DOHH2 (cell line): Measurements from ENCODE around the gene IRF2BP1.

Experiments used
- H3F3A ChIP-seq: fragments of 200-600 bp; sonication (generic), shearing (Covaris generic); 2 replicates; pipeline ENCODE4 v1.6.0; 2016; ENCODE audit warnings: antibody characterized with exemption, mild to moderate bottlenecking; ENCODE audit not compliant: control insufficient read depth, insufficient read depth
- H3K27ac ChIP-seq: fragments of 200-600 bp; sonication (generic); 2 replicates; pipeline ENCODE4 v1.5.1; 2014; ENCODE audit warnings: low read depth, mild to moderate bottlenecking, low read length, moderate library complexity
- H3K27me3 ChIP-seq: fragments of 200-600 bp; sonication (generic); 2 replicates; pipeline ENCODE4 v1.6.1; 2014; ENCODE audit warnings: mild to moderate bottlenecking, low read length, mixed read lengths; ENCODE audit not compliant: control insufficient read depth
- H3K36me3 ChIP-seq: fragments of 200-600 bp; sonication (generic); 2 replicates; pipeline ENCODE4 v1.6.1; 2014; ENCODE audit warnings: mild to moderate bottlenecking, low read length, moderate library complexity, mixed read lengths; ENCODE audit not compliant: control insufficient read depth
- H3K4me1 ChIP-seq: fragments of 200-600 bp; sonication (generic); 2 replicates; pipeline ENCODE4 v1.6.1; 2014; ENCODE audit warnings: mild to moderate bottlenecking, low read length, mixed read lengths; ENCODE audit not compliant: control insufficient read depth
- H3K4me2 ChIP-seq: fragments of 200-600 bp; sonication (generic); 2 replicates; pipeline ENCODE4 v1.6.0; 2014; ENCODE audit warnings: mild to moderate bottlenecking, low read length, moderate library complexity
- H3K4me3 ChIP-seq: fragments of 200-600 bp; sonication (generic); 2 replicates; pipeline ENCODE4 v1.5.1; 2014; ENCODE audit warnings: mild to moderate bottlenecking, low read length, mixed read lengths
- H3K79me2 ChIP-seq: fragments of 200-600 bp; sonication (generic); 2 replicates; pipeline ENCODE4 v1.6.1; 2014; ENCODE audit warnings: mild to moderate bottlenecking, low read length, mixed read lengths; ENCODE audit not compliant: control insufficient read depth
- H3K9me2 ChIP-seq: fragments of 200-600 bp; sonication (generic); replicated peaks from 2 replicates; pipeline ENCODE4 v1.6.1; 2014; ENCODE audit warnings: mild to moderate bottlenecking, low read length, mixed read lengths; ENCODE audit not compliant: control insufficient read depth
- H3K9me3 ChIP-seq: fragments of 200-600 bp; sonication (generic); 2 replicates; pipeline ENCODE4 v1.6.1; 2014; ENCODE audit warnings: antibody characterized with exemption, low read length, mixed read lengths; ENCODE audit not compliant: control insufficient read depth, insufficient read depth
- H4K20me1 ChIP-seq: fragments of 200-600 bp; sonication (generic); 2 replicates; pipeline ENCODE4 v1.6.0; 2014; ENCODE audit warnings: low read depth, mild to moderate bottlenecking, antibody characterized with exemption, low read length, moderate library complexity; ENCODE audit not compliant: control insufficient read depth, insufficient read depth
- EZH2phosphoT487 ChIP-seq: fragments of 200-600 bp; sonication (generic); IDR thresholded peaks from 2 replicates; pipeline ENCODE4 v1.6.1; 2017; ENCODE audit warnings: borderline replicate concordance, mild to moderate bottlenecking, antibody characterized with exemption, low read length, moderate library complexity, mixed read lengths
- TF ChIP-seq, protein P1 (sequence below): fragments of 200-600 bp; sonication (generic); IDR thresholded peaks from one replicate; pipeline ENCODE4 v1.5.1; 2014; ENCODE audit warnings: antibody characterized with exemption, mild to moderate bottlenecking, low read depth, low read length; ENCODE audit not compliant: poor library complexity, severe bottlenecking

IRF2BP1 gene

DNA sequence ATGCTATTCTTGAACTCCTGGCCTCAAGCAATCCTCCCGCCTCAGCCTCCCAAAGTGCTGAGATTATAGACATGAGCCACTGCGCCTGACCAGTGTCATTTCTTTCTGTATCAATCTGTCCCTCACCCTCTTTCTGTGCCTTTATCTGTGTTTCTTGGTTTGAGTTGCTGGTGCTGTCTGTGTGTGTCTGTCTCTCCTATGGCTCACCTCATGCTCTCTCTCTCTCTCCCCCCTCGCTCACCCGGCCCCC lies 9.9 kb downstream of the IRF2BP1 start:
- Histone ChIP-seq H3K4me2 (no peak overlapping the region), H3K27me3 (peaks cover 34% of the 10 kb centered on the region), H3K4me1 (peaks cover 11% of the 10 kb centered on the region), H3K9me3 (no peaks in the 10 kb centered on the region), H3K36me3 (no peaks in the 10 kb centered on the region), H3K27ac (no peak overlapping the region), H3K4me3 (no peak overlapping the region), H4K20me1 (no peaks in the 10 kb centered on the region), H3K79me2 (no peaks in the 10 kb centered on the region), H3F3A (no peaks in the 10 kb centered on the region), H3K9me2 (no peaks in the 10 kb centered on the region)
- no peak for TF ChIP-seq EZH2phosphoT487
- TF ChIP-seq, protein P1, sequence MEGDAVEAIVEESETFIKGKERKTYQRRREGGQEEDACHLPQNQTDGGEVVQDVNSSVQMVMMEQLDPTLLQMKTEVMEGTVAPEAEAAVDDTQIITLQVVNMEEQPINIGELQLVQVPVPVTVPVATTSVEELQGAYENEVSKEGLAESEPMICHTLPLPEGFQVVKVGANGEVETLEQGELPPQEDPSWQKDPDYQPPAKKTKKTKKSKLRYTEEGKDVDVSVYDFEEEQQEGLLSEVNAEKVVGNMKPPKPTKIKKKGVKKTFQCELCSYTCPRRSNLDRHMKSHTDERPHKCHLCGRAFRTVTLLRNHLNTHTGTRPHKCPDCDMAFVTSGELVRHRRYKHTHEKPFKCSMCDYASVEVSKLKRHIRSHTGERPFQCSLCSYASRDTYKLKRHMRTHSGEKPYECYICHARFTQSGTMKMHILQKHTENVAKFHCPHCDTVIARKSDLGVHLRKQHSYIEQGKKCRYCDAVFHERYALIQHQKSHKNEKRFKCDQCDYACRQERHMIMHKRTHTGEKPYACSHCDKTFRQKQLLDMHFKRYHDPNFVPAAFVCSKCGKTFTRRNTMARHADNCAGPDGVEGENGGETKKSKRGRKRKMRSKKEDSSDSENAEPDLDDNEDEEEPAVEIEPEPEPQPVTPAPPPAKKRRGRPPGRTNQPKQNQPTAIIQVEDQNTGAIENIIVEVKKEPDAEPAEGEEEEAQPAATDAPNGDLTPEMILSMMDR = no peak

DNA sequence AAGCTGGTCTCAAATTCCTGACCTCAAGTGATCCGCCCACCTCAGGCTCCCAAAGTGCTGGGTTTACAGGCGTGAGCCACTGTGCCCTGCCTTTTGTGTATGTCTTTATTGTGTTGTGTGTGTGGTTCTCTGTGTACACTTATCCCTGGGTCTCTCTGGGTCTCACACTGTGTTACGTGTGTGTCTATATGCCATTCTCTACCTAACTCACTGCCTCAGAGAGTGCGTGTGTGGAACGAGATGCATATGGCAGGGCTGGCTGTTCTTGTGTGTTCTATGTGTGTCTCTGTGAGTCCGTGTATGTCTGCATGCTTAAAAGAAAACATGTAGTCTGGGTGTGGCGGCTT lies 11.3 kb downstream of the IRF2BP1 start:
- Histone ChIP-seq H3K9me3 (no peaks in the 10 kb centered on the region), H3K27ac (no peak overlapping the region)
- no peak for TF ChIP-seq EZH2phosphoT487
- TF ChIP-seq, protein P1 = no peak

DNA sequence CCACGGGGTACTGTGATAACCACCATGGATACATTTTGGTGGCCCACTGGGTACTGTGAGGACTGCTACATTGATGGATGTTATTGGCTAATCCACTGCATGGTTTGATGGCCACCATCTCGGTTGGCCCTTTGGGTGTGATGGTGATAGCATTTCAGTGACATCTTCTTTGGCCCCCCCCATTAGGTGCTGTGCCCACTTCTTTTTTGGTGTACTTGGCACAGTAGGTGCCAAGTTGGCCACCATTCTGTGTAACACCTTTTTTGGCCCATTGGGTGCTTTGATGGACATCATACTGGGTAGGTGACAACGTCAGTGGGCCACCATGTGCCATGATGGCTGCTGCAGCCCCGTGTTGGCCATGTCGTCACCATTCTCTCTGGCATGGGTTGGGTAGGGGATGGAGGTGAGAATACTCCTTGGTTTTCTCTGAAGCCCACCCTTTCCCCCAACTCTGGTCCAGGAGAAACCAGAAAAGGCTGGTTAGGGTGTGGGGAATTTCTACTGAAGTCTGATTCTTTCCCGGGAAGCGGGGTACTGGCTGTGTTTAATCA lies 12.6 kb downstream of the IRF2BP1 start:
- Histone ChIP-seq H3K79me2 (no peaks in the 10 kb centered on the region), H3K4me1 (peaks cover 11% of the 10 kb centered on the region), H4K20me1 (no peaks in the 10 kb centered on the region), H3K4me3 (no peak overlapping the region), H3K9me2 (no peaks in the 10 kb centered on the region), H3K9me3 (no peaks in the 10 kb centered on the region), H3K4me2 (no peak overlapping the region), H3K27ac (no peak overlapping the region), H3K36me3 (no peaks in the 10 kb centered on the region), H3K27me3 (peaks cover 36% of the 10 kb centered on the region), H3F3A (no peaks in the 10 kb centered on the region)
- TF ChIP-seq EZH2phosphoT487 = no peak
- TF ChIP-seq, protein P1 = no peak

More for the DNA sequence above, 11.3 kb downstream of the IRF2BP1 start:
- Histone ChIP-seq H3K9me2 (no peaks in the 10 kb centered on the region), H3K4me1 (peaks cover 11% of the 10 kb centered on the region), H4K20me1 (no peaks in the 10 kb centered on the region), H3K36me3 (no peaks in the 10 kb centered on the region), H3K79me2 (no peaks in the 10 kb centered on the region), H3K4me2 (no peak overlapping the region), H3K4me3 (no peak overlapping the region), H3K27me3 (peaks cover 34% of the 10 kb centered on the region), H3F3A (no peaks in the 10 kb centered on the region)
